ENCODE measurements around the gene ZFHX2.

Gene ZFHX2

GRCh38 chr14:23572524-23572828, 20.9 kb upstream of the ZFHX2 start:
- no peak for DNase-seq

GRCh38 chr14:23571701-23572523, 20.3 kb upstream of the ZFHX2 start:
- no peak for DNase-seq

- DNase-seq = no peak
Measured at GRCh38 chr14:23570806-23571483, 19.4 kb upstream of the ZFHX2 start.

- peak; percentile 56 for DNase-seq
Measured at GRCh38 chr14:23569443-23570151, 18.0 kb upstream of the ZFHX2 start.

- no peak for DNase-seq
Measured at GRCh38 chr14:23568600-23569331, 17.2 kb upstream of the ZFHX2 start.

- DNase-seq = no peak
Measured at GRCh38 chr14:23568021-23568599, 16.5 kb upstream of the ZFHX2 start.

GRCh38 chr14:23567186-23568020, 15.8 kb upstream of the ZFHX2 start, which contains the start of gene AP1G2:
Gene AP1G2, minus strand, starts transcription at chr14:23567791. Its CDS starts 477 bp downstream, at chr14:23567314.
- peak; percentile 82 for DNase-seq

- no peak for DNase-seq
Measured at GRCh38 chr14:23566778-23567185, 15.2 kb upstream of the ZFHX2 start.

GRCh38 chr14:23566112-23566777, 14.7 kb upstream of the ZFHX2 start:
- DNase-seq = no peak

GRCh38 chr14:23565626-23566025, 14.1 kb upstream of the ZFHX2 start:
- DNase-seq = no peak

- DNase-seq = no peak
Measured at GRCh38 chr14:23564876-23565275, 13.3 kb upstream of the ZFHX2 start.

- DNase-seq = no peak
Measured at GRCh38 chr14:23564181-23564812, 12.7 kb upstream of the ZFHX2 start.

- no peak for DNase-seq
Measured at GRCh38 chr14:23563473-23564180, 12.1 kb upstream of the ZFHX2 start.

GRCh38 chr14:23562822-23563472, 11.4 kb upstream of the ZFHX2 start:
- DNase-seq = peak; percentile 15

GRCh38 chr14:23561873-23562821, 10.6 kb upstream of the ZFHX2 start:
- DNase-seq = no peak

- DNase-seq = no peak
Measured at GRCh38 chr14:23561259-23561658, 9.7 kb upstream of the ZFHX2 start.

- no peak for DNase-seq
Measured at GRCh38 chr14:23559926-23560520, 8.5 kb upstream of the ZFHX2 start.
